T follicular helper cell (primary cell): ENCODE measurements around the gene S1PR1.
A peak's percentile ranks its signal among the peaks of the same experiment; 100 is the strongest.
"Not testable (repeated sequence)": the region's sequence is repeated elsewhere in the genome, so short reads cannot be mapped to it uniquely, and the experiment has no call there.

ENCODE experiments used
- DNase-seq: peaks from one replicate; pipeline ENCODE4 v3.0.0-alpha.2; 2020; ENCODE audit warnings: low read depth
- total RNA-seq, 2 experiments: gene quantifications; one replicate each; lab custom pipeline; 2026; lab: John Stamatoyannopoulos, UW

S1PR1 gene
- 254 to 782 reads per million in 2 experiments for total RNA-seq

- peak; percentile 60 for DNase-seq
Observed at GRCh38 chr1:101236516-101237228, at the start of gene S1PR1. Gene S1PR1 (plus strand): TSS chr1:101237019. CDS start chr1:101238985, 1,966 bp downstream.

- DNase-seq, result no peak
Observed at GRCh38 chr1:101187297-101187696, 49.5 kb upstream of the S1PR1 start.

GRCh38 chr1:101188331-101188730 lies 48.5 kb upstream of the S1PR1 start:
- no peak for DNase-seq

GRCh38 chr1:101188968-101189367 lies 47.9 kb upstream of the S1PR1 start:
- not testable (repeated sequence) for DNase-seq

- no peak for DNase-seq
Observed at GRCh38 chr1:101190441-101190840, 46.4 kb upstream of the S1PR1 start.

- DNase-seq, result no peak
Observed at GRCh38 chr1:101191049-101191448, 45.8 kb upstream of the S1PR1 start.

- no peak for DNase-seq
Observed at GRCh38 chr1:101193733-101194169, 43.1 kb upstream of the S1PR1 start.

- no peak for DNase-seq
Observed at GRCh38 chr1:101194746-101195145, 42.1 kb upstream of the S1PR1 start.

GRCh38 chr1:101196668-101197067 lies 40.2 kb upstream of the S1PR1 start:
- no peak for DNase-seq

GRCh38 chr1:101198842-101199636 lies 37.8 kb upstream of the S1PR1 start:
- no peak for DNase-seq

- DNase-seq, result no peak
Observed at GRCh38 chr1:101199637-101199982, 37.2 kb upstream of the S1PR1 start.

GRCh38 chr1:101200513-101200912 lies 36.3 kb upstream of the S1PR1 start:
- no peak for DNase-seq

GRCh38 chr1:101203820-101204540 lies 32.8 kb upstream of the S1PR1 start:
- no peak for DNase-seq

- no peak for DNase-seq
Observed at GRCh38 chr1:101205457-101205856, 31.4 kb upstream of the S1PR1 start.

GRCh38 chr1:101206139-101206538 lies 30.7 kb upstream of the S1PR1 start:
- not testable (repeated sequence) for DNase-seq

GRCh38 chr1:101207271-101207670 lies 29.5 kb upstream of the S1PR1 start:
- not testable (repeated sequence) for DNase-seq

- DNase-seq, result no peak
Observed at GRCh38 chr1:101207891-101208290, 28.9 kb upstream of the S1PR1 start.

GRCh38 chr1:101215363-101216011 lies 21.3 kb upstream of the S1PR1 start:
- DNase-seq, result no peak

GRCh38 chr1:101216623-101217022 lies 20.2 kb upstream of the S1PR1 start:
- no peak for DNase-seq

GRCh38 chr1:101217148-101217547 lies 19.7 kb upstream of the S1PR1 start:
- no peak for DNase-seq

GRCh38 chr1:101218968-101219367 lies 17.9 kb upstream of the S1PR1 start:
- not testable (repeated sequence) for DNase-seq
